Astrocyte of the spinal cord (primary cell): ENCODE measurements around the gene SMPD2.

Source experiments
- DNase-seq: peaks from one replicate; pipeline ENCODE4 v3.0.0; 2011; ENCODE audit warnings: low read depth, low spot score
- H3K4me3 ChIP-seq: 2 replicates; pipeline ENCODE4 v1.5.1; 2011; ENCODE audit warnings: low read depth, mild to moderate bottlenecking, low read length, moderate library complexity
- in situ Hi-C: cut with HindIII; loops from 2 replicates; pipeline ENCODE4 v1.10.0; 2017; ENCODE audit warnings: low sequenced_read_pairs
- TF ChIP-seq, protein P1 (sequence below): IDR thresholded peaks from 2 replicates; pipeline ENCODE4 v1.5.1; 2012; ENCODE audit warnings: low read depth, mild to moderate bottlenecking, low read length, inconsistent platforms

SMPD2 gene

GRCh38 chr6:109429496-109429895, 11.0 kb upstream of the SMPD2 start:
- in situ Hi-C loops: no loop called here
- no peak overlapping the region for H3K4me3 ChIP-seq
- no peak for DNase-seq
- TF ChIP-seq, protein P1, sequence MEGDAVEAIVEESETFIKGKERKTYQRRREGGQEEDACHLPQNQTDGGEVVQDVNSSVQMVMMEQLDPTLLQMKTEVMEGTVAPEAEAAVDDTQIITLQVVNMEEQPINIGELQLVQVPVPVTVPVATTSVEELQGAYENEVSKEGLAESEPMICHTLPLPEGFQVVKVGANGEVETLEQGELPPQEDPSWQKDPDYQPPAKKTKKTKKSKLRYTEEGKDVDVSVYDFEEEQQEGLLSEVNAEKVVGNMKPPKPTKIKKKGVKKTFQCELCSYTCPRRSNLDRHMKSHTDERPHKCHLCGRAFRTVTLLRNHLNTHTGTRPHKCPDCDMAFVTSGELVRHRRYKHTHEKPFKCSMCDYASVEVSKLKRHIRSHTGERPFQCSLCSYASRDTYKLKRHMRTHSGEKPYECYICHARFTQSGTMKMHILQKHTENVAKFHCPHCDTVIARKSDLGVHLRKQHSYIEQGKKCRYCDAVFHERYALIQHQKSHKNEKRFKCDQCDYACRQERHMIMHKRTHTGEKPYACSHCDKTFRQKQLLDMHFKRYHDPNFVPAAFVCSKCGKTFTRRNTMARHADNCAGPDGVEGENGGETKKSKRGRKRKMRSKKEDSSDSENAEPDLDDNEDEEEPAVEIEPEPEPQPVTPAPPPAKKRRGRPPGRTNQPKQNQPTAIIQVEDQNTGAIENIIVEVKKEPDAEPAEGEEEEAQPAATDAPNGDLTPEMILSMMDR: no peak

- no peak overlapping the region for H3K4me3 ChIP-seq
- TF ChIP-seq, protein P1: no peak
- in situ Hi-C loops: no loop called here
- DNase-seq: no peak
These were observed 6.1 kb upstream of the SMPD2 start for GRCh38 chr6:109434456-109434855.

GRCh38 chr6:109436041-109436440, 4.5 kb upstream of the SMPD2 start:
- DNase-seq: no peak
- in situ Hi-C loops: no loop called here
- TF ChIP-seq, protein P1: no peak
- H3K4me3 ChIP-seq: no peak overlapping the region

GRCh38 chr6:109441069-109441816, 719 bp downstream of the SMPD2 start:
- TF ChIP-seq, protein P1: peak; percentile 43
- peak; percentile 53 for DNase-seq
- H3K4me3 ChIP-seq: peak overlapping the region; percentile 82
- in situ Hi-C loops: no loop called here

DNA sequence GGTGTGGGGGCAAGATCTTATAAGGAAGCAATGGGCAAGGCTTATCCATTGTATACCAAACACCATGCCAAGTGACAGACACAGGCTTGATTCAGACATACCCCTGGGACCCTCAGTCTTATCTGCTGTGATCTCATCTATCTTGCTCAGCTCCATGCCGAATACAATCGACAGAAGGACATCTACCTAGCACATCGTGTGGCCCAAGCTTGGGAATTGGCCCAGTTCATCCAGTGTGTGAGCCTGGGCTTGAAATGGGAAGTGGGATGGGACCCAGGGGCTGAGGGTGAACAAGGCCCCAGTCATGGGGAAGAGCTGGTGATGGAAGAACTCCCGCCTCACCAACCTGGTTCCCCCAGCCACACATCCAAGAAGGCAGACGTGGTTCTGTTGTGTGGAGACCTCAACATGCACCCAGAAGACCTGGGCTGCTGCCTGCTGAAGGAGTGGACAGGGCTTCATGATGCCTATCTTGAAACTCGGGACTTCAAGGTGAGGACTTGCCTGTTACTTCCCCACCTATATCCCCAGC, 1.9 kb downstream of the SMPD2 start:
- in situ Hi-C loops: no loop called here
- DNase-seq: no peak
- TF ChIP-seq, protein P1: no peak
- no peak overlapping the region for H3K4me3 ChIP-seq

GRCh38 chr6:109443425-109443950, 3.0 kb downstream of the SMPD2 start:
- TF ChIP-seq, protein P1: no peak
- in situ Hi-C loops: no loop called here
- H3K4me3 ChIP-seq: no peak overlapping the region
- no peak for DNase-seq
